Measurements from ENCODE around the gene VPS45. TPM values are rescaled to one million over a fixed set of nuclear protein-coding genes. Genes with fewer than 3 reads are reported as not detected.

Gene VPS45
- polyA plus RNA-seq, 1 experiment: 61.3 TPM

- ChIA-PET CTCF (interaction anchor here (0.8 to 1.8 kb wide), 3 partner anchors 19 to 89 kb away, joined by 3 to 8 read pairs (median 6); no protein-coding TSS in a partner anchor), POLR2A (interaction anchor here (0.6 to 7.0 kb wide), 4 partner anchors 11 to 71 kb away, joined by 3 to 149 read pairs (median 10); partner anchors contain the start of gene PLEKHO1)
- no peak for DNase-seq (ENCODE audit: low read depth, low spot score)
- no peak overlapping the region for H3K4me3 ChIP-seq (ENCODE audit: low read depth, low read length)
- H3K9me3 ChIP-seq (ENCODE audit: control insufficient read depth, insufficient read depth, low read length): no peaks in the 10 kb centered on the region
- no peaks in the 10 kb centered on the region for H3K27me3 ChIP-seq (ENCODE audit: control insufficient read depth, insufficient read depth, low read length)
- TF ChIP-seq CTCF (IDR thresholded peaks at IDR 0.05; ENCODE audit: low read depth, low read length): peak; percentile 8; the same call in 1 of the 2 replicates
- H3K27ac ChIP-seq (ENCODE audit: low read depth, low read length): peak overlapping the region; percentile 99
Observed at GRCh38 chr1:150161747-150162581, 94.4 kb downstream of the VPS45 start.

DNA sequence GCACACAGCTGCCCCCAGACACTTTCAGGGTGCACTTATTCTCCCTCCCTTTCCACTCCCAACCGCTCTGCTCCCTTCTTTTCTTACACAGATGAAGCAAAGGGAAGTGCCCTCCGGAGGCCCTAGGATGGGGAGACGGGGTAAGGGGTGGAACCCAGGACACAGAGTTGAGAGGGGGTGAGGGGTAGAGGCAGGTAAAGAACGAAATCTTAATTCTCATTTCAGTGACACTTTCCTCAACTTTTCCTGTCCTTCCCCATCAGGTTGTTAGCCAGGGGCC lies 94.9 kb downstream of the VPS45 start:
- H3K27ac ChIP-seq (ENCODE audit: low read depth, low read length): peak overlapping the region; percentile 99
- H3K9me3 ChIP-seq (ENCODE audit: control insufficient read depth, insufficient read depth, low read length): no peaks in the 10 kb centered on the region
- POLR2A ChIA-PET: interaction anchor here (1.0 to 7.0 kb wide), 3 partner anchors 11 to 89 kb away, joined by 3 to 149 read pairs (median 13); partner anchors contain the start of gene PLEKHO1
- TF ChIP-seq CTCF (IDR thresholded peaks at IDR 0.05; ENCODE audit: low read depth, low read length): no peak
- no peak for DNase-seq (ENCODE audit: low read depth, low spot score)
- H3K27me3 ChIP-seq (ENCODE audit: control insufficient read depth, insufficient read depth, low read length): no peaks in the 10 kb centered on the region
- CTCF ChIA-PET: interaction anchor here (0.8 to 1.8 kb wide), 3 partner anchors 18 to 89 kb away, joined by 3 to 8 read pairs (median 6); no protein-coding TSS in a partner anchor
- no peak overlapping the region; the same call in 1 of the 2 replicates for H3K4me3 ChIP-seq (ENCODE audit: low read depth, low read length)

DNA sequence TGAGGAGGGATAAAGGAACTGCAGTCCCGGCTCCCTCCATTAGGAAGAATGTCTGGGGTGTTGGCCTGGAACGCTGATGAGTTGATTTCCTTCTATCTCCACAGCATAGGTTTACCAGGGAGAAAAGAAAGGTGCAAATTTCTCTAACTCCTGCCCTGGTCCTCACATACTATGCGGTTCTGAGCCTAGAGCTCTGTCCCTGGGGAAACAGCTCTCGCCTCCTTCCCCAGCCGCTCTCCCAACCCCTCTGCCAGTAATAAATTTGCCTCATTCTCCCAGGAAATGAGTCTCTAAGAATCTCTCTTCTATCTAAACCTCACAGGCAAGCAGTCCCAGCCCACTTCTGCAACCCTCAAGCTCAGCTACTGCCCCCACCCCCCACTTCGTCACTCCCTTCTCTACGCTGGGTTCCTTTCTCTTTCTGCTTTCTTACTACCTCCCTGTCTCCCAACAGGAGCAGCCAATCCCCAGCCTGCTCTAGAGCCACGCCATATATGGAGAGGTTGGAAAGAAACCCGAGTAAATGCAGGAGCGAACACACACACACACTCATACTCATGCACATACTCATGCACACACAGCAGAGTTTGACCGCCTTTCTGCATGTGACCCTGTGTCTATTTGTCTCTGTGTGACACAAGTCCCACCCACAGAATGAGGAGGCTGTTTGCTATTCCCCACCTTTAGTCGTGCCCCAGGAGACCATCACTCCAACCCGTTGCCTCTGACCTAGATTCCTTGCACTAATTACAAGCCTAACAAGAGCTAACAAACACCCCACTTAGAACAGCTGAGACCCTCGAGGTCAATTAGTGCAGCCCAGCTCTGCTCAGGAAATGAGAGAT lies 95.5 kb downstream of the VPS45 start:
- H3K27ac ChIP-seq (ENCODE audit: low read depth, low read length): peak overlapping the region; percentile 99
- H3K9me3 ChIP-seq (ENCODE audit: control insufficient read depth, insufficient read depth, low read length): no peaks in the 10 kb centered on the region
- POLR2A ChIA-PET: interaction anchor here (0.6 to 7.0 kb wide), 6 partner anchors 12 to 278 kb away, joined by 3 to 149 read pairs (median 3); partner anchors contain the start of gene PLEKHO1
- no peak; the same call in 1 of the 2 replicates for TF ChIP-seq CTCF (IDR thresholded peaks at IDR 0.05; ENCODE audit: low read depth, low read length)
- CTCF ChIA-PET: interaction anchor here (0.8 to 11.4 kb wide), 6 partner anchors 17 to 201 kb away, joined by 3 to 238 read pairs (median 7); no protein-coding TSS in a partner anchor
- H3K4me3 ChIP-seq (ENCODE audit: low read depth, low read length): peak overlapping the region; percentile 30; the same call in 1 of the 2 replicates
- DNase-seq (ENCODE audit: low read depth, low spot score): peak; percentile 99
- H3K27me3 ChIP-seq (ENCODE audit: control insufficient read depth, insufficient read depth, low read length): no peaks in the 10 kb centered on the region

DNA sequence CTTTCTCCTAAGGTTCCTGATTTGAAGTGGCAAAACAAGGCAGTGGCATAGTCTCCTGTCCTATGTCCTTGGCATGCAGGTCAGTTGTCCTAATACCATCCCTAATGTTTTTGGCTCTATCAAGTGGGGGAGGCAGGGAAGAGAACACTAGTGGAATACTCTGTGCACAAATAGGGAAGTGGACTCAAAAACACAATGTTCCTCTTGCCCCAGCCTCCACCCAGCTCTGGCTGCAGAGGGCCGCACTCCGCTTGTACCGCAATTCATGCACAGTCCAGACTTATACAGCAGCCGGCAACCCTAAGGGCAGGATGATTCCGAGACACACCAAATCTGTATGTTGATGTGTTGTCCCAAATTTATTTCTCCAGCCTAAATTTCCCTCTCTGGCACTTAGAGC lies 96.6 kb downstream of the VPS45 start:
- no peaks in the 10 kb centered on the region for H3K9me3 ChIP-seq (ENCODE audit: control insufficient read depth, insufficient read depth, low read length)
- no peaks in the 10 kb centered on the region for H3K27me3 ChIP-seq (ENCODE audit: control insufficient read depth, insufficient read depth, low read length)
- DNase-seq (ENCODE audit: low read depth, low spot score): no peak
- POLR2A ChIA-PET: interaction anchor here (1.5 to 7.0 kb wide), 2 partner anchors 13 to 279 kb away, joined by 3 to 149 read pairs; partner anchors contain the start of gene PLEKHO1
- no peak overlapping the region for H3K4me3 ChIP-seq (ENCODE audit: low read depth, low read length)
- no peak for TF ChIP-seq CTCF (IDR thresholded peaks at IDR 0.05; ENCODE audit: low read depth, low read length)
- H3K27ac ChIP-seq (ENCODE audit: low read depth, low read length): no peak overlapping the region
- CTCF ChIA-PET: interaction anchor here (1.0 to 11.4 kb wide), 4 partner anchors 23 to 91 kb away, joined by 3 to 238 read pairs (median 6); no protein-coding TSS in a partner anchor

All from AG04450 (cell line).